ENCODE results near the gene GRID2.
"Not testable (repeated sequence)": the region's sequence is repeated elsewhere in the genome, so short reads cannot be mapped to it uniquely, and the experiment has no call there.

Gene GRID2

DNA sequence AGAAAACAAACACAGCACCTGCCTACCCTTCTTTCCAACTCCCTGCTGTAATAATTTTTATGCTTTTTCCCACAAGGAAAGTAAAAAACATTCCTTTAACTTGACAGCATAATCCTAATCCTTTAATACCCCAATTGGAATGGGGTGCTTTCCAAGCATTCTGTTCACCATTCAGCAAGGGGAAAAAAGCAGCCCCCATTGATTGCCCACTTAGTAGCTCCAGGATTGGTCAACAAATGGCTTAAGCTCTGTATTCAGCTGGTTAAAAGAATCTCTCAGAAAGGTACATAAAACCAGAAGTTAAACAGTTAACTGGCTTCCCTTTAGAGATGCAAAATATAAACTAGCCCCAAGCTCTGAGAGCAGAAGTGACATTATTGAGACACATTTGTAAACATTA is 1330.0 kb downstream of the GRID2 start:
- no peak for DNase-seq

DNA sequence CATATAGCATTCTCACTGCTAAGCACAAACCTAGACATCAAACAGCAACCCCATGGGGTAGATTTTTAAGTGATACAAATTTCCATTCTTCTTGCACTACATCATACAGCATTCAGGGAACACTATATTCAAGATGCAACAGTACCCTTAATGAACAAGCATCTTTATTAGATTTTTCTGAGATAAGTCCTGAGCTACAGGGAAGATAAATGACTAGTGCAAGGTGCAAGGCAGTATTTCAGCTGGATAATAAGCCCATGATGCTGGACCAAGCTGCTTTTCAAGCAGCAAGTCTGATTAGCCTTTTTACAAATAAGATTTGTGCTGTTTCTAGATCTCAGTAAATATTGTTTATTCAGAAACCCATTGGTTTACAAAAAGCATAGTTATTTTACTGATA is 1332.2 kb downstream of the GRID2 start:
- no peak for DNase-seq

DNA sequence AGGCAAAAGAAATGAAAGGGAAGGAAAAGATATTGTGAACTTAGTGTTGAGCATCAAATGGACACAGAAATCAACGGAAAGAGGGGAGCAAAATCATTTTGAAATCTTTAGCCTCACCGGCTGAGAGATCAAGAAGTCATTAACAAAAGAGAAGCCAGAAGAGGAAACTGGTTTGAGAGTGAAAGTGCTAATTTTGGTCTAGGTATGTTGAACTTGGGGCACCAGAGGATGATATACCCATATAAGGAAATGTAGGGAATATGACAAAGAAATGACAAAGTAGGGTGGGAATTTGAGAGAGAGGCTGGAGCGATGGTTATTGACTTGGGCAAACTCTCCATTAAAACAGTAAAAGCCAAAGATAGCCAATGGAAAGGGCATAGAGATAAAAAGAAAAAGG is 1341.4 kb downstream of the GRID2 start:
- no peak for DNase-seq

DNA sequence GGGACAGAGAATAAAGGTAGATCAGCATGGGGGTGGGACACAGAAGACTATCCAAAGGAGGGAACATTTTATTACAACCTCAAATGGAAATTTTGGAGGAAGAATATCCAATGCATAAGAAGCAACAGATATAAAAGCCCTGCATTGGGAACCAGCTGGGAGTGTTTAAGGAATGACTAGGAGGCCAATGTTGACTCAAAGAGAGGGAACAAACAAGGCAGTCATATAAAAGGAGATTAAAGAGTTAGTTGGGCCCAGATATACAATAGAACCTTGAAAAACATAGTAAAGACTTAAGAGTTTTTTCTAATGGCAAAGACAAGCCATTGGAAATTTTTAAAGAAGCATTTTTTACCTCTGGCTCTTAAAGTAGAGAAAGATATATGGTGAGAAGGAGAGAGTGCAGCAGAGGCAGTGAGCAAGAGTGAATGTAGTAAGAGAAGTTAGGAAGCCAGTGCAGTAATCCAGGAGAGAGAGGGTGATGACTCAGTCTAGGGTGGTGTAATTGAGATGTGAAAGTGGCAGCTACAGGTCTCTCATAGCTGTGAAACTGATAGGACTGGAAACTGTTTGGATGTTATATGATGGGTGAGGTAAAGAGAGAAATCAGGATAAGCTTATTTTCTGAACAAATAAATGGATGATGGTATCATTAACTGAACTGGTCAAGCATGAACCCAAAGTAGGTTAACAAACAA is 1342.6 kb downstream of the GRID2 start:
- DNase-seq = peak; percentile 74

DNA sequence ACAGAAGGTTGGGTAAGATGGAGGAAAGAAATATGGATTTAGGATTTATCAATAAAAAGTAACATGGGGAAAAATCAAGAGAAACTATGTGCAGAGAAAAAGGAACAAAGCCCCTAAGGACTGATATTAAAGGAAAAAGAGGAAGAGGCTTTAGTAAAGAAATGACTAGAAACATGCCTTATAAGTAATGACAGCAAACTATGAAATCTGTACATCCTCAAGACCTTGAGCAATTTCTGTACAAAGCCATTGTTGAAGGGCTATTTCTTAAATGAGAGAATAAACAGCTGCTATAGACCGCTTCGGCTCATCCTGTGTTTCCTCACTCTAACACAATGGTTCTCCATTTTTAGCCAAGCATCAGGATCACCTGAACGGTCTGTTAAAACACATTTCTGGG is 1344.5 kb downstream of the GRID2 start:
- no peak for DNase-seq

DNA sequence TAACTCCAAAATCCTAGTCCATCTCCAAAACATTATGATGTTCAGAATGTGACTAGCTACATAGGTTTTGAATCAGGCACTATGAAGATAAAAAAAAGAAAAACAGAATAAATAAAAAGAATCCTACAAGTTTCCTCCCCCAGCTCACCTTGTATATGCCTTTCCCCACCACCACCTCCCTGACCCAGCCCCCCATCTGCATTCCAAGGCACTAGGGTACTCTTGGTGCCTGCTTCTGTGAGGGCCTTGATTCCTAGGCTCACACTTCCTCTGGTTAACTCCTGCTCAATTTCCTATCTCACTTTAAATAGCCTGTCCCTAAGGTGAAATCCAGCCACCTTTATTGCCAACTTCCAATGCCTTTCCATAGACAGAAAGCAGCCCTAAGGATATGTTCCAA is 1346.1 kb downstream of the GRID2 start:
- no peak for DNase-seq

DNA sequence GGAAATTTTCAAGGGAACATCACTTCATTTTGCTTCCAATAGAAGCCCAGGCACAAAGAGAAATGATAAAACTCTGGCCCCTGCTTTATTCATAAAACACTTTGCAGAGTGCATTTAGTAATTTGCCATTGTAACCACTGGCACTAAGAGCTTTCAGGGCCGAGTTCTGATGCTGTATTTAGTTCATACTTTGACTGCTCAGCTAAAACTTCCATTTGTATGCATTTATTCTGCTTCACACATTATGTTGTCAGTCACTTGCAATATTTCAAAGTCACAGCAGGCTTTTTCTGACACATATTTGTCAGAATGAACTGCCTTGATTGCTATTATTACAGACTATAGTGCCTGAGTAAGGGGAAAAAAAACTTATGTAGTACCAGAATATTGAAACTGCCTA is 1350.4 kb downstream of the GRID2 start:
- DNase-seq = no peak

DNA sequence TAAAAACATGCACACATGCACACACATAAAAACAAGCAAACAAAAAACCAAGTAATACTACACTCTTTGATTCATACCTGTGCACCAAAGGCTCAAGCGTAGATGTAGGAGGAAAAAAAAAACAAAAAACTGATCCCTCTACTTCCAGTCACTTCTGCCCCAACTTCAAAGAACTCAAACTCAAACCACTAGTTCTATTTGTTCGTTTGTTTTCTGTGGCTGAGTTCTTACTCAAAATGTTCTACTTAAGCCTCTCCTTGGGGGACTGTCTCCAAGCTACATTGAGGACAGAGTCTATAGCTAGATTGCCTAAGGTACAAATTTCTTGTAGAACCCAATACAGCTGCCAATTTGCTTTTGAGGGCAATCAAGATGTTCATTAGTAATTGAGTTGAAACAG is 1353.8 kb downstream of the GRID2 start:
- no peak for DNase-seq

DNA sequence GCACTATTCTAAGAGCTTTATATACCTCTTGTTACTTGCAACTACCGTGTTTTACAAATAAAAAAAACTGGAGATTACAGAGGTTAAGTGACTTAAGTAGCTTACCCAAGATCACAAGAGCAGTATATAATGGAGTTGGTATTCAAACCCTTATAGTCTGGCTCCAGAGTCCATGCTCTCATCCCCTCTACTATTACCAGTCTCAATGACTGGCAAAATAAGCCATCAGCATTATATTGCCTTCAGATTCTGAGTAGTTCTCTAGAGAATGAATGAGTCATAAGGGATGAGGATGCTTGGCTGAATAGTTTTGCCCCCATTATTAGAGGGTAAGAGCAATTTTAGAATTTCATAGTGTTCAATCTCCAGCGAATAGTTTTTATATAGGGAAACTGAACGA is 1354.7 kb downstream of the GRID2 start:
- no peak for DNase-seq

DNA sequence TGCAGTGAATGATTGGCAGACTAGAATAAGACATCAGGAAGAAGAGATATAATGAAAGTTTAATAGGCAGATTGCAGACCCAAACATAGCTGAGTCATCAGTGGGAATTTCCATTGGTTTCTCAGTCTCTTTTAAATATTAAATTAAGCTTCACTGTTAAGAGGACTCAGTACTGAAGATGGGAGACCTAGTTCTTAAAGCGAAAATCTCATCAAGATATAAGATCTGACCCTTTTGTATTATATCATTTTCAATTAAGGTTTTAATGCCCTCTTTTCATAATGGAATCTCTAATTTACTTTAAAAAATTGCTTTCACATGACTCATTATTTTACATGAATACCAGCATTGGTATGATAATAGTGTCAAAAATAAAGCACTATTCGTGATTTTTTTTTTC is 1355.9 kb downstream of the GRID2 start:
- no peak for DNase-seq

DNA sequence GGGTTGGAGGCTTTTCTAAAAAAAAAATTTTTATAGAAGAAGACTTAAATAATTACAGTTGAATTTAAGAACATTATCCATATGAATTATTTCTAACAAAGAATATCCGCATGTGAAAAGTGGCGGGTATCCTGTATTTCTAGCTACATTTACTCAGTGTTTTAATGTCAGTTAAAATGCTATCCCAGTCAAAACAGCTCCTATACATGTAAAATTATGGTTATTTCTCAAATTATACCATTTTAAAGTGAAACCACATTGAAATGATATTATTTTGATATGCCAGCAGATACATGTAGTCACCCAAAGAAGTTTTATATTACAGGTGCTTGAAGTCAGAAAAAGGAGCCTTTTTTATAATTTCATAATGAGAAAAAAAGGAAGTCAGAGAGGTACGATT is 1356.3 kb downstream of the GRID2 start:
- DNase-seq = no peak

DNA sequence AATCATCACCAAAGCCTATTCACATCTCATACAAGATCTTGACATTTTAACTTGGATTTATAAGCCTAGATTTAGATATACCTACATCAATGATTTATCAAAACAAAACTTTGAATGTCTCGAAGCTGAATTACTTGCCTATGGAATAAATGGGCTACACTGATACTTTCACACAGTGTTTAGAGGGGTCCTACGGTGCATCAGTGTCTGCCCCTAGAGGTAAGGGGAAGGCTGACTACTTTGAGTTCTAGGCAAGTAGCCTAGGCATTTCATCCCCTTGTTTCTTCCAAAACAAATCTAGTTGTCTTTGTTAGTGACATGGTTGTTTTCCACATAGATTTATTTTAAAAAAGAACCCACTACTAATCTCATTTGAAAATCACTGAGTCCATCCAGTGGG is 1366.7 kb downstream of the GRID2 start:
- no peak for DNase-seq

DNA sequence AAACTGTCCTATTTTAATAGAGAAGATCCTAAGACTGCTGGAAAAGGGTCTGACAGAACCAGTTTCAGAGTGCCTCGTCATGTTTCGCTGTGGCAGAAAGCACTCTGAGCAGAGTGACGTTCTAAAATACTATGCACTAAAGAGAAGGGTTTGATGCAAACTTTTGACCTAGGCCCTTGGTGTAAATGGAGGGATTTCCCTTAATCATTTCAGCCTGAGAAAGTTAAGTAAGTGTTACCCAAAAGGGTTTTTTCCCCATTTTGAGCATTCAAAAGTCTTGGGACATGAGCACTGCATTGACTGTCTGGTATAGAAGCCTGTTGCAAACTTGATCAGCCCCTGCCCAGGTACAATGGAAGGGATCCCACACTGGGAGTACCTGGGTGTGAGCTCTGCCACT is 1367.3 kb downstream of the GRID2 start:
- DNase-seq = no peak

DNA sequence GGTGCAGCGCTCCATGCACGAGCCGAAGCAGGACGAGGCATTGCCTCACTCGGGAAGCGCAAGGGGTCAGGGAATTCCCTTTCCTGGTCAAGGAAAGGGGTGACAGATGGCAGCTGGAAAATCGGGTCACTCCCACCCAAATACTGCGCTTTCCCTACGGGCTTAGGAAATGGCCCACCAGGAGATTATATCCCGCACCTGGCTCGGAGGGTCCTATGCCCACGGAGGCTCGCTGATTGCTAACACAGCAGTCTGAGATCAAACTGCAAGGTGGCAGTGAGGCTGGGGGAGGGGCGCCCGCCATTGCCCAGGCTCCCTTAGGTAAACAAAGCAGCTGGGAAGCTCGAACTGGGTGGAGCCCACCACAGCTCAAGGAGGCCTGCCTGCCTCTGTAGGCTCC is 1373.2 kb downstream of the GRID2 start:
- DNase-seq = not testable (repeated sequence)

DNA sequence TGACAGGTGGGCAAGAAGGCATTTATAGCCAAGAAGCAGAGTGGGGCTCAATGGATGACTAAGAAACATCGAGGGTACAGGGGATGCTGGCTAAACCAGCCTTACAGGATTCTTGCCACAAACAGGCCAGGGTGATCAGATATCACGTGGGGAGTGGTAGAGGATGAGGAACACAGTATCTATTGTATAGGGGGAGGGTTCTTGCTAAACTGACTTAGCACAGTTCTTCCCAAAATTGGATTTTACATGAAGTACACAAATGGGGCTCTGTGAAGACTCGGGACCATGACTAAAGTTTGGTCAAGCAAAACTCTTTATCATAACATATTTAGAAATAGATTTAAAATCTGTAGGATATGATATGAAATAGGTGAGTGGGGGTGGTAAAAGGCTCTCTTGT is 1380.8 kb downstream of the GRID2 start:
- no peak for DNase-seq

DNA sequence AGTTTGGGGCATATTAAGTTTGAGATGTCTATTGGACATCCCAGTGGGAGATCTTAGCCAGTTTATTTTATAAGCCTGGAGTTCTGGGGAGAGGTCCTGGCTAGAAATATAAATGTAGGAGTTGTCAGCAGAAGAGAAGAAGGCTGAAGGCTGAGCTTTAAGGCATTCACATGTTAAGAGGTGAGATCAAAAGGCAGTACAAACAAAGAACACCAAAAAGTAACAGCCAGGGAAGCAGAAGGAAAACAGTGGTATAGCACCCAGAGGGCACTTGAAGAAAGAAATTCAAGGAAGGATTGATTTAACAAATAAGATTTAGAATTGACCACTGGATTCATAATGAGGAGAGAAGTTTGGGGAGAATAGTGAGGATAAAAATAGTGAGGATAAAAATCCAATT is 1383.5 kb downstream of the GRID2 start:
- no peak for DNase-seq

DNA sequence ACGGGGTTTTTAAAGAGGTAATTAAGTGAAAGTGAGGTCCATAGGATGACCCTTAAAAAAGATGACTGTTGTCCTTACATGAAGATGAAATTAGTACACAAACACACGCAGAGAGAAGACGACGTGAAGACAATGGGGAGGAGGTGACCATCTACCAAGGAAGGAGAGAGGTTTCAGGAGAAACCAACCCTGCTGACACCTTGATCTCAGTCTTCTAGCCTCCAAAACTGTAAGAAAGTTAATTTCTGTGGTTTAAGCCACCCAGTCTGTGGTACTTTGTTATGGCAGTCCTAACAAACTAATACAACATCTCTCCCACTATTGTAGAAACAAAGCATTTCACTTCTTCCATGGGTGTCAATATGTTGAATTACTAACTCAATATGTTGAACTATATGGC is 1385.2 kb downstream of the GRID2 start:
- DNase-seq = no peak

DNA sequence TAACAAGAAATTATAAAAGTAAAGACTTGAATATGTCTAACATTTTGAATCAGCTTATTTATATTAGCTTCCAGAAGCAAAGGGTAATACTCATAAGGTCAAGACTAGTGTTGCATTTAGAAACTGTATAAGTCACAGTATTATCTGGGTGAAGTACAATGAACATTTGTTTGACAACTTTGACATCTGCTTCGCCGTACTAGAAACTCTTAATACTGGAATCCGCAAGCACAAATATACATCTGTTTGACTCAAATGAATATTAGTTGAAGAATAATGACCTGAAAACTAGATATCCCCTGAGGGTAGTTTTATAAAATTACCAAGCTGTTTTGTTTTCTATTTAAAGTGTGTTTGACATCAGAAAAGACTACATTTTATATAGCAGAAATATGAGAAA is 1389.4 kb downstream of the GRID2 start:
- DNase-seq = no peak

DNA sequence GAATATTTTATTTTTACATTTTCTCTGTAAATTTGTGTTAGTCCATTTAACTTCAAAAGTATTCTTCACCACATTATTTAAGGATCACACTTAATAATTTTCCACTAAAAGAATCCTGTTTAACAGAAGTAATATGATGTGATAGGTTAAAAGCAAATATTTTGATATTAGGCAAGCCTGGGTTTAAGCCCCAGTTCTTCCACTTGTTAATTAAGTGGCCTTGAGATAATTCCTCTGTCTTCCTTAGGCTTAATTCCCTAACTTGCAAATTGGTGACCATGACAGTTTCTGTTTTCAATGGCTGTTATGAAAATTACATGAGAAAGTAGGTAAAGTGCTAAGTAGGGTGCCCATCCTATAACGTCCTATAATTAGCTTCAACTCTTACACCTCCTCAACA is 1394.9 kb downstream of the GRID2 start:
- DNase-seq = no peak

DNA sequence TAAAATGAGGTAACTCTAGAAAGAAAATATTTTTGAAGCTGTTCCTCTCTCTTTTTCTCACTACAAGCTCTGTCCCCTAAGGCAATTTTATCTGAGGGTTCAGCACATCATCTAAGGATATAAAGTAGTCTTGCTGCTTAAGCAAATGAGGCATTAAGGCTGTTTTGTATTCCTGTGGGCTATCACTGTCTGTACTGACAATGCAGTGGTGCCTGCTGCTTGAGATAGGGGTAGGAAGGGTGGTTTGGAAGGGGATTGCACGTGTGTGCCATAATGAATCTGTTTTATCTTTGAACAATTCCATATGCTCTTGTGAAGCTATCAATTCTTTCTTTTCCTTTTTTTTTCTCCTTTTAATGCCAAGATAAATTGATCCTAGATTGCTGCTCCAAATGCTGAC is 1396.8 kb downstream of the GRID2 start:
- no peak for DNase-seq

DNA sequence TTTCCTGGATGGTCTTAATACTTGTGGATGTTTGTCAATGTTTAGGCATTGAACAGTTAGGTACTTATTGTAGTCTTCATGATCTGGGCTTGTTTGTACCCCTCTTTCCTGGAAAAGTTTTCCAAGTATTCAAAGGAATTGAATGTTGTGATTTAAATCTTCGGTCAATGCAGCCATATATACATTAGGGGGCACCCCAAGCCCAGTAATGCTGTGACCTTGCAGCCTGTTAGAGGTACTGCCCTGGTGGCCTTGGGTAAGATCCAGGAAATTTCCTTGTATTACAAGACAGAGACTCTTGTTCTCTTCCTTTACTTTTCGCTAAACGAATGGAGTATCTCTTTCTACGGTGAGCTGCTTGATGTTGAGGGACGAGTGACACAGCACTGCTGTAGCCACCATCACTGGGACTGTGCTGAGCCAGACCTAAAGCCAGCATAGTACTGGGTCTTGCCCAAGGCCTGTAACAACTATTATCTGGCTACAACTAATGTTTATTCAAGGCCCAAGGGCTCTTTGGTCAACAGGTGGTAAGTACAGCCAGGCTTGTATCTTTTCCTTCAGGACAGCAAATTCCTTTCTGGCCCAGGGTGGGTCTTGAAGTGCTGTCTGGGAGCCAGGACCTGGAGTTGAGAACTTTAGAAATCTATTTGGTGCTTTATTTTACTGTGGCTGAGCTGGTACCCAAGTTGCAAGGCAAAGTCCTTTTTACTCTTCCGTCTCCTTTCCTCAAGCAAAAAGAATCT is 1406.5 kb downstream of the GRID2 start:
- peak; percentile 61 for DNase-seq

DNA sequence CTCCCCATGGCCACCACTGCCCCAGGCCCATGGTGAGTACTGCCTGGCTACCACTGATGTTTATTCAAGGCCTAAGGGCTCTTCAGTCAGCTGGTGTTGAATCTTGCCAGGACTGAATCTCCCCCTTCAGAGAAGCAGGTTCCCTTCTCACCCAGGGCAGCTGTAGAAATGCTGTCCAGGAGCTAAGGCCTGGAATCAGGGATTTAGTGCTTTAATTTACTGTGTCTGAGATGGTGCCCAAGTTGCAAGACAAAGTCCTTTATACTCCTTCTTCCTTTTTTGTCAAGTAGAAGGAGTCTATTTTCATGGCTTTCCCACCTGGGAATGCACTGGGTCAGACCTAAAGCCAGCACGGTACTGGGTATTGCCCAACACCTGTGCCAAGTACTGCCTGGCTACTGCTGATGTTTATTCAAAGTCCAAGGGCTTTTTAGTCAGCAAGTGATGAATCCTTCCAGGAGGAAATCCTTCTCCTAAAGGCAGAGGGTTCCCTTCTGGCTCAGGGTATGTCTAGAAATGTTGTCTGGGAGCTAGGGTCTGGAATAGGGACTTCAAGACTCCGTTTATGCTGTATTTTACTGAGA is 1407.2 kb downstream of the GRID2 start:
- peak; percentile 73 for DNase-seq

DNA sequence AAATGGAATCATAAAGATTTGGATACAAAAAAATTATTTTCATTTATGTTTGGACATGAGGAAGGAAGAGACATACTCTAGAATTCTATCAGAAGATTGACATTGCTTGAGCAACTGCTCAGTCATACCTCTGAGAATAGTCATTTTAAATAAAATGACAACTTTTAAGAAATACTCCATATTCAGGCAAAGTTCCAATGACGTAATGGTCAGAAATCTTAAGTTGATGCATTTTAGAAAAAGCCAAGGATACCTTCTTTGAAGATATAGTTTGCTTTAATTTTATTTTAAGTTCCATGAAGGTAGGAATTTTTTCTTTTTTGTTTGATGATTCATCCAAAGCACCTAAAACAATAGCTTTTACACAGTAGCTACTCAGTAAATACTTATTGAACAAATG is 1414.5 kb downstream of the GRID2 start:
- DNase-seq = no peak

DNA sequence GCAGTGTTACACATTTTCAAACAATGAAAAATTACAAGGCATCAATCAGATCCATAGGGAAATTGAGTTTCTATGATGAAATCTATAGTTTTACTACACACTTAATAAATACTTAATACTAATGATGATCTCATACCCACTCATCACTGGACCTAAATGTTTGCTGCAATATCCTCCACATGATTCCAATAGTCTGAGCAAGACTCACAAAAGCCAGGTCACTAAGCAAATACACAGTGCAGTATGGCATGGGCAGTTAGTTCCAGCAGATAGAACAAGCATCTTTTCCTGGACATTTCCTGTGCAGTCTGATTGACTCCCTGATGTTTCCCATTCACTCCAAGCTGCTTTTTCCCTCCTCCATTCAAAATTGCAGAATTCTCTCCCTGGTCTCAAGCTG is 1415.8 kb downstream of the GRID2 start:
- no peak for DNase-seq

DNA sequence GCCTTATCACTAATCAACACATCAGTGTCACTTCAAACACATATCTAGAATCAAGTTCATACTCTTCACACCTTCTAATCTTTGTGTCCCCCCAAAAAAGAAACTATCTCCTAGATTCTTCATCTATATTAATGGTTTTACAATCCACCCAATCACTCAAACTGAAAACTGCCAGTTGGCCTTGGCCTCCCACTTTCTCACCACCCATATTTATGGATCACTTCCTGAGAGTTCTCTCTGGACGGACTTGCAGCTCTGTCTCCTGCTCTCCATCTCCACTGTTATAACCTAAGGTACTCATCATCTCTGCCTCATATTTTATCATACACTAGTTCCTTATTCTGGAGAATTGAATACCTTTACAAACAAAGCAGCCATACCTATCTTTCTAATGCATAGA is 1418.7 kb downstream of the GRID2 start:
- no peak for DNase-seq

Measured in NCI-H510A treated with DMSO at 0.1 percent for 48 hours (cell line).